ENCODE data around the gene PLAAT5. TPM values are rescaled to one million over a fixed set of nuclear protein-coding genes. Genes with fewer than 3 reads are reported as not detected.
"Not testable (repeated sequence)": the region's sequence is repeated elsewhere in the genome, so short reads cannot be mapped to it uniquely, and the experiment has no call there.

PLAAT5 gene
- total and polyA plus RNA-seq, 2 of the 13 experiments (the other 11 are each of a cell fraction or from before 2014, with no cell fraction given): not detected

GRCh38 chr11:63435831-63436230 lies 55.1 kb downstream of the PLAAT5 start:
- H3K4me2 ChIP-seq (ENCODE audit: low read depth, low read length); ATAC-seq; H3K36me3 ChIP-seq (replicated peaks in 1 of 2; ENCODE audit: control insufficient read depth in 1 of 2, insufficient read depth in 2 of 2, low read length in 2 of 2); H3K9me3 ChIP-seq (ENCODE audit: low read length); H2AFZ ChIP-seq (ENCODE audit: low read length); H3K9ac ChIP-seq (ENCODE audit: insufficient read depth, low read depth, low read length); DNase-seq (ENCODE audit: low spot score); H4K20me1 ChIP-seq (ENCODE audit: insufficient read depth, low read length); POLR2A ChIA-PET; H3K27me3 ChIP-seq (ENCODE audit: control insufficient read depth in 1 of 2, insufficient read depth in 2 of 2, low read length in 2 of 2); CTCF ChIA-PET (ENCODE audit: low intra/inter-chr PET ratio, low total read pairs); BruUV-seq (replicated peaks); intact Hi-C loops (cut with micrococcal nuclease; ENCODE audit: unreplicated experiment); in situ Hi-C loops (cut with HindIII; ENCODE audit: extremely low pct_ligation_motif_present, low pct_unique_long_range_greater_than_20kb); H3K4me3 ChIP-seq (replicated peaks in 1 of 3; ENCODE audit: insufficient read depth in 1 of 3, low read depth in 2 of 3, low read length in 3 of 3); H3K27ac ChIP-seq (ENCODE audit: extremely low read length, insufficient read depth, low read length); H3K4me1 ChIP-seq (ENCODE audit: insufficient read depth, low read length); FAIRE-seq; H3K79me2 ChIP-seq (ENCODE audit: insufficient read depth, low read length): not testable (repeated sequence)
- peak; percentile 22; the same call in 1 of the 2 replicates for TF ChIP-seq ZNF687 (CRISPR knock-in tag; IDR thresholded peaks at IDR 0.05)
- WGBS (ENCODE audit: low lambda C conversion rate): 12% methylated on average over 4 of the region's 4 CpGs

GRCh38 chr11:63435351-63435750 lies 55.6 kb downstream of the PLAAT5 start:
- H3K36me3 ChIP-seq (replicated peaks in 1 of 2; ENCODE audit: control insufficient read depth in 1 of 2, insufficient read depth in 2 of 2, low read length in 2 of 2); H4K20me1 ChIP-seq (ENCODE audit: insufficient read depth, low read length); in situ Hi-C loops (cut with HindIII; ENCODE audit: extremely low pct_ligation_motif_present, low pct_unique_long_range_greater_than_20kb); H3K9me3 ChIP-seq (ENCODE audit: low read length); H2AFZ ChIP-seq (ENCODE audit: low read length); H3K4me1 ChIP-seq (ENCODE audit: insufficient read depth, low read length); CTCF ChIA-PET (ENCODE audit: low intra/inter-chr PET ratio, low total read pairs); POLR2A ChIA-PET; H3K4me2 ChIP-seq (ENCODE audit: low read depth, low read length); ATAC-seq; DNase-seq (ENCODE audit: low spot score); H3K4me3 ChIP-seq (replicated peaks in 1 of 3; ENCODE audit: insufficient read depth in 1 of 3, low read depth in 2 of 3, low read length in 3 of 3); intact Hi-C loops (cut with micrococcal nuclease; ENCODE audit: unreplicated experiment); H3K27me3 ChIP-seq (ENCODE audit: control insufficient read depth in 1 of 2, insufficient read depth in 2 of 2, low read length in 2 of 2); H3K9ac ChIP-seq (ENCODE audit: insufficient read depth, low read depth, low read length); BruUV-seq (replicated peaks); FAIRE-seq; H3K27ac ChIP-seq (ENCODE audit: extremely low read length, insufficient read depth, low read length); H3K79me2 ChIP-seq (ENCODE audit: insufficient read depth, low read length): not testable (repeated sequence)
- peak; percentile 20; the same call in 1 of the 2 replicates for TF ChIP-seq ZNF687 (CRISPR knock-in tag; IDR thresholded peaks at IDR 0.05)
- 87% methylated on average over 16 of the region's 22 CpGs for WGBS (ENCODE audit: low lambda C conversion rate)

GRCh38 chr11:63430731-63431130 lies 60.2 kb downstream of the PLAAT5 start:
- H3K27me3 ChIP-seq (ENCODE audit: control insufficient read depth in 1 of 2, insufficient read depth in 2 of 2, low read length in 2 of 2); H3K9me3 ChIP-seq (ENCODE audit: low read length); H3K4me1 ChIP-seq (ENCODE audit: insufficient read depth, low read length); H3K4me2 ChIP-seq (ENCODE audit: low read depth, low read length); BruUV-seq (replicated peaks); DNase-seq (ENCODE audit: low spot score); H3K27ac ChIP-seq (ENCODE audit: extremely low read length, insufficient read depth, low read length); H4K20me1 ChIP-seq (ENCODE audit: insufficient read depth, low read length); CTCF ChIA-PET (ENCODE audit: low intra/inter-chr PET ratio, low total read pairs); H3K36me3 ChIP-seq (replicated peaks in 1 of 2; ENCODE audit: control insufficient read depth in 1 of 2, insufficient read depth in 2 of 2, low read length in 2 of 2); H2AFZ ChIP-seq (ENCODE audit: low read length); FAIRE-seq; POLR2A ChIA-PET; ATAC-seq; H3K79me2 ChIP-seq (ENCODE audit: insufficient read depth, low read length); H3K9ac ChIP-seq (ENCODE audit: insufficient read depth, low read depth, low read length); in situ Hi-C loops (cut with HindIII; ENCODE audit: extremely low pct_ligation_motif_present, low pct_unique_long_range_greater_than_20kb); intact Hi-C loops (cut with micrococcal nuclease; ENCODE audit: unreplicated experiment); H3K4me3 ChIP-seq (replicated peaks in 1 of 3; ENCODE audit: insufficient read depth in 1 of 3, low read depth in 2 of 3, low read length in 3 of 3): not testable (repeated sequence)
- 13% methylated on average over 2 of the region's 2 CpGs for WGBS (ENCODE audit: low lambda C conversion rate)

Measured in HepG2 (cell line).